ENCODE results near the gene WWOX. TPM values are rescaled to one million over a fixed set of nuclear protein-coding genes. Genes with fewer than 3 reads are reported as not detected.

The WWOX gene
- total and polyA plus RNA-seq, 2 experiments from 2014 or later: 22.1 to 123 TPM

DNA sequence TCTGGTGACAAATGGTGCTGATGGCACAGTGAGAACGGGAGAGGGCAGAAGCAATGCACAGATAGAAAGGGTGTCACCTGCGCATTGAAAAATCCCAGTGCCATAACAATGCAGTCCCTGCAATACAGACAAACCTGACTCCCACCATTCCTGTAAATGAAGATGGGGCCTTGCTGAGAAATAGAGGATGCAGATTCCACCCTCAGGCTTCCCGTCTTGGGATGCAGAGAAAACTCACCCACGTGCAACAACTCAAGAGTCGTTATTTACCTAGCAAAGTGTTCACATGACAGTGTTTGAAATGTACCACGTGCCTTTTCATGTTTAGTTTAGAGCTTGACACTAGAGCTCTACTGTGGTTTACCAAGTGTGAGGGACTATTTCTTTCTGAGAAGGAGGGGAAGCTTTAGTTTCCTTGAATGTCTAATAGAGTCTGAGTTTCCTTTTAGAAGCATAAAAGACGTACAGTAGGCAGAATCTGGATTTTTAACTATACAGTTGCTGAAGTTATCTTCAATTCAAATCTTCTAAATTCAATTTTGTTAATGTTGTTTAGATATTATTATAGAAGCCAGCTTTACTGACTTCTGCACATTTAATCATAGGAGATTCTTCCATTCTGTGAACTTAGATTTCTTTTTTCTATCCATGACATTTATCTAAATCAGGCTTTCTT lies 35.6 kb downstream of the WWOX start:
- no peak for DNase-seq (ENCODE audit: low read depth in 1 of 2, low spot score in 1 of 2)
- Histone ChIP-seq H3K9me3 (ENCODE audit: low read depth) (no peaks in the 10 kb centered on the region), H3K27me3 (no peaks in the 10 kb centered on the region), H3K36me3 (no peaks in the 10 kb centered on the region), H3K27ac (no peak overlapping the region), H3K4me3 (no peak overlapping the region), H3K4me1 (ENCODE audit: low read depth) (no peaks in the 10 kb centered on the region)
- TF ChIP-seq, protein P1, sequence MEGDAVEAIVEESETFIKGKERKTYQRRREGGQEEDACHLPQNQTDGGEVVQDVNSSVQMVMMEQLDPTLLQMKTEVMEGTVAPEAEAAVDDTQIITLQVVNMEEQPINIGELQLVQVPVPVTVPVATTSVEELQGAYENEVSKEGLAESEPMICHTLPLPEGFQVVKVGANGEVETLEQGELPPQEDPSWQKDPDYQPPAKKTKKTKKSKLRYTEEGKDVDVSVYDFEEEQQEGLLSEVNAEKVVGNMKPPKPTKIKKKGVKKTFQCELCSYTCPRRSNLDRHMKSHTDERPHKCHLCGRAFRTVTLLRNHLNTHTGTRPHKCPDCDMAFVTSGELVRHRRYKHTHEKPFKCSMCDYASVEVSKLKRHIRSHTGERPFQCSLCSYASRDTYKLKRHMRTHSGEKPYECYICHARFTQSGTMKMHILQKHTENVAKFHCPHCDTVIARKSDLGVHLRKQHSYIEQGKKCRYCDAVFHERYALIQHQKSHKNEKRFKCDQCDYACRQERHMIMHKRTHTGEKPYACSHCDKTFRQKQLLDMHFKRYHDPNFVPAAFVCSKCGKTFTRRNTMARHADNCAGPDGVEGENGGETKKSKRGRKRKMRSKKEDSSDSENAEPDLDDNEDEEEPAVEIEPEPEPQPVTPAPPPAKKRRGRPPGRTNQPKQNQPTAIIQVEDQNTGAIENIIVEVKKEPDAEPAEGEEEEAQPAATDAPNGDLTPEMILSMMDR (IDR thresholded peaks at IDR 0.05; ENCODE audit: low read depth, low read length): no peak

DNA sequence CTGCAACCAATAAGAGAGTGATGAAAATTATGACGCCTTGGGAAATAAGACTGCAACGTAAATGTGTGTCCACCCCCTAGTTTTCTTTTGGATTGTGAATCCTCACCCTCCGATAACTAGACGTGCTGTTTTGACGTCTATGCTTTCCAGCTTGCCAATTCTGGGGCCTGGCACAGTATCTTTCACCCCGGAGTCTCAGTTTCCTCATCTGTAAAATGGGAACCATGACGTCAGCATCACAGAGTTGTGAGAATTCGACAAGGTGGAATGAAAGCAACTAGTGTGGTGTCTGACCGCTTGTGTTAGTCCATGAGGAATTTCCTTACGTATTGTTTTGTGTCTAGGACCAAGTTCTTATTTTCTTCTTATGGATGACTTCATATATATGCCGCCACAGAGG lies 37.7 kb downstream of the WWOX start:
- no peaks in the 10 kb centered on the region for H3K9me3 ChIP-seq (ENCODE audit: low read depth)
- H3K27me3 ChIP-seq: no peaks in the 10 kb centered on the region
- no peak for DNase-seq (ENCODE audit: low read depth in 1 of 2, low spot score in 1 of 2)
- no peak overlapping the region for H3K27ac ChIP-seq
- no peak overlapping the region for H3K4me3 ChIP-seq
- H3K36me3 ChIP-seq: no peaks in the 10 kb centered on the region
- H3K4me1 ChIP-seq (ENCODE audit: low read depth): no peaks in the 10 kb centered on the region
- TF ChIP-seq, protein P1 (IDR thresholded peaks at IDR 0.05; ENCODE audit: low read depth, low read length): no peak

DNA sequence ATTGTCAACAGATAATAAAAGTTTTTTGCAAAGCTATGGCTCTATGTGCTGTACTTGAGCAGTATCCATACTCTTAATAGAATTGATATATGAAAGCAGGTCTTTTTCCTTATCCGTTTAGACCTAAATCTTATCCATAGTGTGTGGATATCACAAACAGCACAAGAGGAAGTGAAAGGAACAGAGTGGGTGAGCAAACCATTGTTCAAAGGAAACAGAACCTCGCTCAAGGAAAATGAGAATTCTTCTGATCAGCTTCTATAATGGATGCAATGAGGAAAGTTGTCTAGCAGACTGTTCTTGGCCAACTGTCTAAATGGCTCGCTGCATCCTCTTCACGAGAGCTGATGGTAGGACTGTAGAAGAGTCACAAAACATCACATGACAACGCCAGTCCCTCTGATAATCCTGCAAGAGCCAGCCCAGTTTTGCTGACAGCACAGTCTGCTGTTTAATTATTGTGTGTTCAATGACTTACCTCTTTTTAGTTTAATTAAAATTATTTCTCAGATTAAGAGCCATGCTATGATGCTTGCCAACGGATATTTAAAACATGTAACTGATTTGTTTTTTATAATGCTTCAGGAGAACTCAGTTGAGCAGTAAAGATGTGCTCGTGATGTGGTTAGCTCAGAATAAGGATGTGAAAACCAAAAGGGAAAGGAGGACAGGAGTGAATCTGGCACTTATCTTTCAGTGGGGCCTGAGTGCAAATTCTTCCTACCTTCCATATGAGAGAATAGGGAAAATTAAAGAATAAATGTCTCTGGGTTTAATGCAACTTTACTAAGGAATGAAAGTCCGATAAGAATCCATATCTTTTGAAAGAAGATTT lies 38.5 kb downstream of the WWOX start:
- Histone ChIP-seq H3K27me3 (no peaks in the 10 kb centered on the region), H3K4me1 (ENCODE audit: low read depth) (no peaks in the 10 kb centered on the region), H3K36me3 (no peaks in the 10 kb centered on the region), H3K4me3 (no peak overlapping the region), H3K27ac (no peak overlapping the region), H3K9me3 (ENCODE audit: low read depth) (no peaks in the 10 kb centered on the region)
- TF ChIP-seq, protein P1 (IDR thresholded peaks at IDR 0.05; ENCODE audit: low read depth, low read length): no peak
- no peak for DNase-seq (ENCODE audit: low read depth in 1 of 2, low spot score in 1 of 2)

DNA sequence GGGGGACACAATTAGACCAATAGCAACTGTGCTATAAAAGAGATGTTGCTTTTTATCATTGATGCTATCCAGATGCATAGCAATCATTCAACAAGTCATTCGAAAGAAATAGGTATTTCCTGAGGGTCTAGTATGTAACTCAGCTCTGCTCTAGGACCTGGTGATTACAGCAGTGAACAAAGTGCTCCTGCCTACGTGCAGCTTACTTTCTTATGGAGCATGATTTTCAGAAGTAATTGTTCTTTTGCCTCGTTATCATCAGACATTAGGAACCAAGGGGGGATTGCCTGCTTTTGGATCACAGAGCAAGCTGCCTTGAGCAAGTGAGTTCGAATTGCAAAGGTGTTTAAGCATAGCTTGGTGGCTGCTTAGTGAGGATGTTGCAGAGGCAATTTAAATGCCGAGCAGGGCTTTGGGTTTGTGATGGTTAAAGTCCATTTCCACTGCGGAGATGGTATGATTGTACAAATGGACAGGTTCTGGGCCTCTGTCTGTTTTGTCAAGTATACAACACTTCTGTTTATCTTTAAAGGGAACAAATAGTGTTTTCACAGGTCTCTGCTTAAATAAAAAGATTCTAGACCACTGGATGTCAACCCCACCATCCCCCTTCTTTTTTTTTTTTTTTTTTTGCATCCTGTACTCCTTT lies 41.5 kb downstream of the WWOX start:
- DNase-seq (ENCODE audit: low read depth in 1 of 2, low spot score in 1 of 2): no peak
- Histone ChIP-seq H3K27ac (no peak overlapping the region), H3K36me3 (no peaks in the 10 kb centered on the region), H3K27me3 (no peaks in the 10 kb centered on the region), H3K4me1 (ENCODE audit: low read depth) (no peaks in the 10 kb centered on the region), H3K9me3 (ENCODE audit: low read depth) (no peaks in the 10 kb centered on the region), H3K4me3 (no peak overlapping the region)
- TF ChIP-seq, protein P1 (IDR thresholded peaks at IDR 0.05; ENCODE audit: low read depth, low read length): no peak

DNA sequence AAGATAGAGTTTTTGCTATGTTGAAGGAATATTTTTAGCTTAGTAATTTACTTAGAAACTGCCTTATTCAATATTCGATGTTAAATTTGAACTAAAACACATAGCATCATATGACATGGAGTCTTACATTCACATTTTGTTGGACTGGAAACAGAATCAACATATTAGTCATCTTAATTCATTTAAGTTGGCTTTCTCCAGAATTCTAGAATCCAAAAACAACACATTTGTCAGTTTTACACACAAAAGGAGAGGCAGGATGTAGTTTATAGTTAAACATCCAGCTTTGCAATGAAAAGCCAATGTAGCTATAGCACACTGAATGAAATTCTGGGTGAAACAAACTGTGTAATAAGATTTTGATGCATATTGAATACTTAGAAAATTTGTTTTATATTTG lies 43.3 kb downstream of the WWOX start:
- peak in 1 of 2 donors; percentile 2 for DNase-seq (ENCODE audit: low read depth in 1 of 2, low spot score in 1 of 2)
- Histone ChIP-seq H3K4me1 (ENCODE audit: low read depth) (no peaks in the 10 kb centered on the region), H3K4me3 (no peak overlapping the region), H3K27ac (no peak overlapping the region), H3K9me3 (ENCODE audit: low read depth) (no peaks in the 10 kb centered on the region), H3K36me3 (no peaks in the 10 kb centered on the region), H3K27me3 (no peaks in the 10 kb centered on the region)
- TF ChIP-seq, protein P1 (IDR thresholded peaks at IDR 0.05; ENCODE audit: low read depth, low read length): no peak
